GM21515 (cell line): Measurements from ENCODE around the gene GJB4.

Experiments used
- ATAC-seq: cut with Tn5 transposase; IDR thresholded peaks from one replicate; pipeline ENCODE4 v1.9.1; 2021; ENCODE audit not compliant: unreplicated experiment

GJB4 gene

DNA sequence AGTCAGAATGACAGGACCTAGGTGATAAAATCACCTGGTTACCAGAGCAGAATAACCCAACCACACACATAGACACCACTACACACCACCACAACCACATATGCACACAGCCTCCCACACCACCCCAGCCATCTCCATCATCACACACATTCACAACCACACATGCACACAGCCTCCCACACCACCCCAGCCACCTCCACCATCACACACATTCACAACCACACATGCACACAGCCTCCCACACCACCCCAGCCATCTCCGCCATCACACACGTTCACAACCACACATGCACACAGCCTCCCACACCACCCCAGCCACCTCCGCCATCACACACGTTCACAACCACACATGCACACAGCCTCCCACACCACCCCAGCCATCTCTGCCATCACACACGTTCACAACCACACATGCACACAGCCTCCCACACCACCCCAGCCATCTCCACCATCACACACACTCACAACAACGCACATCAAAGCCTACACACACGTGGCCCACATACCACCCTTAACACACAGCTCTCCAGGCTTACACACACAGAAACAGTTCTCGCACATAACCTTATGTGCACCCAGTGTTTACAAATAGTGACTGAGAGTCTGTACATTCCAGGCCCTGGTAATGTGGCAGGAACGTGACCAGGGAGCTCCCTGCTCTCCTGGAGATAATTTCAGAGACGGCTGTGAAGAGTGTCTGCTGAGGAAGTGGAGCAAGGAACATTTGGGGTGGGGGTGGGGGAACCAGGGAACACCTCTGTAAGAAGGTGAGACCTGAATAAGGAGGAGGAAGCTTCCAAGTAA is 18.2 kb downstream of the GJB4 start:
- no peak for ATAC-seq

- no peak for ATAC-seq
Measured at GRCh38 chr1:34778381-34778780, 18.8 kb downstream of the GJB4 start.

GRCh38 chr1:34779005-34779404 is 19.5 kb downstream of the GJB4 start:
- ATAC-seq, result no peak

DNA sequence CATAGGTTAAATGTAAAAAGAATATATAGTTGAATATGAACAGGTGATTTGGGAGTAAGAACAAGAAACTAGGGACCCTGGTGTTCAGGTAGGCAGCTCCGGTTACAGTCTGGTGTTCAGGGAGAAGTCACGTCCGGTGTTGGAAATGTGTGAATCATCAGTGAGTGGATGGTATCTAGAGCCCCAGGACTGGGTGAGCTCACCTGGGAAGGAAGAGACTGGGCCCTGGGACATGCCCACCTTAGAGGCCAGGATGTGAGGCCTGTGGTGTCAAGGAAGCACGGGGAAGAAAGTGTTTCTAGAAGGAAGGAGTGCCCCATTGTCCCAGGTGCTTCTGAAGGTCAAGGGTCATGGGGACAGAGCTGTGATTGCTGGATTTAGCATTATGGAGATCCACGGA is 20.0 kb downstream of the GJB4 start:
- ATAC-seq, result no peak

GRCh38 chr1:34779962-34780361 is 20.4 kb downstream of the GJB4 start:
- no peak for ATAC-seq

- no peak for ATAC-seq
Measured at GRCh38 chr1:34780528-34780927, 21.0 kb downstream of the GJB4 start.

DNA sequence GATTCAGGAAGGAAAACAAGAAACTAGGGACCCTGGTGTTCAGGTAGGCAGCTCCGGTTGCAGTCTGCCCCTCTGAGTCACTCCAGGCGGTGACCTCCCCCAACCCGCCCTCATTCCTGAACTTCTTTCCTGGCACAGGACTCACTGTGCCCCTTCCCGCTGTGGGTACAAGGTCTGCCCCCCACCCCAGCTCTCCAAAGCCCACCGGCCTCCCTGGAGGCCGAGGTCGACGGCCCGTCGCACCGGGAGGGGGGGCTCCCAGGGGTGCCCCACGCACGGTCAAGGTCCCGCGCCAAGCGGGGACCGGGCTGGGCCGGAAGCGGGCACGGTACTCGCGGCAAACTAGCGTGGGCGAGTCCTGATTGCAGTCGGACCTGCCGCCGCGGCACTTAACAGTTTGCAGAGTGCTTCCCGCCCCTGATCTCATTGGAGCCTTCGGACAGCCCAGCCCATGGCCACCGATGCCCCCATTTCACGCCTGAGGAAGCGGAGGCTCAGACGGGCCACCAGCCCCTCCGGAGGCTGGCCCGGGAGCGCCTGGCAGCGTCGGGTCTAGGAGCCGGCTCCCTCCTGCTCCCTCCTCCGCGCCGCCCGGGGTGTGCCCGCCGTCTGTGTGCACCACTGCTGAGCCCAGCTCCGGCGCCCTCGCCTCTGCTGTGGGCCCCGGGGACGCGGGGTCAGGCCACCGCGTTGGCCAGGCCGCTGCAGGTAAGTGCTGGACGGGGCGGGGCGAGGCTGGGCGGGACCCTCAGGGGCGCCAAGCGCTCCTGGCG is 21.7 kb downstream of the GJB4 start, which contains the start of gene GJB3:
Gene GJB3, plus strand, starts transcription at position 144 of the 773 bp plus-strand sequence. CDS start 3,549 bp downstream, outside the sequence.
- no peak for ATAC-seq

- no peak for ATAC-seq
Measured at GRCh38 chr1:34781844-34782391, 22.4 kb downstream of the GJB4 start.

GRCh38 chr1:34784751-34785221 is 25.2 kb downstream of the GJB4 start:
- ATAC-seq, result no peak

- no peak for ATAC-seq
Measured at GRCh38 chr1:34785231-34785874, 25.8 kb downstream of the GJB4 start.

DNA sequence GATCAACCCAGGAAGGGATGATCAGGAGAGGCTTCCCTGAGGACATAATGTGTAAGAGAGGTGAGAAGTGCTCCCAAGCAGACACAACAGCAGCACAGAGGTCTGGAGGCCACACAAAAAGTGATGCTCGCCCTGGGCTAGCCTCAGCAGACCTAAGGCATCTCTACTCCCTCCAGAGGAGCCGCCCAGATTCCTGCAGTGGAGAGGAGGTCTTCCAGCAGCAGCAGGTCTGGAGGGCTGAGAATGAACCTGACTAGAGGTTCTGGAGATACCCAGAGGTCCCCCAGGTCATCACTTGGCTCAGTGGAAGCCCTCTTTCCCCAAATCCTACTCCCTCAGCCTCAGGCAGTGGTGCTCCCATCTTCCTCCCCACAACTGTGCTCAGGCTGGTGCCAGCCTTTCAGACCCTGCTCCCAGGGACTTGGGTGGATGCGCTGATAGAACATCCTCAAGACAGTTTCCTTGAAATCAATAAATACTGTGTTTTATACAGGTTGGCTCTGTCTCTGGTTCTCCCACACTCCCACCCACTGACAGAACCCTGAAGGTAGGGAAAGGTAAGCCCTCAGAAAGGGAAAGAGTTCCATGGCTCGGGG is 26.4 kb downstream of the GJB4 start:
- no peak for ATAC-seq

DNA sequence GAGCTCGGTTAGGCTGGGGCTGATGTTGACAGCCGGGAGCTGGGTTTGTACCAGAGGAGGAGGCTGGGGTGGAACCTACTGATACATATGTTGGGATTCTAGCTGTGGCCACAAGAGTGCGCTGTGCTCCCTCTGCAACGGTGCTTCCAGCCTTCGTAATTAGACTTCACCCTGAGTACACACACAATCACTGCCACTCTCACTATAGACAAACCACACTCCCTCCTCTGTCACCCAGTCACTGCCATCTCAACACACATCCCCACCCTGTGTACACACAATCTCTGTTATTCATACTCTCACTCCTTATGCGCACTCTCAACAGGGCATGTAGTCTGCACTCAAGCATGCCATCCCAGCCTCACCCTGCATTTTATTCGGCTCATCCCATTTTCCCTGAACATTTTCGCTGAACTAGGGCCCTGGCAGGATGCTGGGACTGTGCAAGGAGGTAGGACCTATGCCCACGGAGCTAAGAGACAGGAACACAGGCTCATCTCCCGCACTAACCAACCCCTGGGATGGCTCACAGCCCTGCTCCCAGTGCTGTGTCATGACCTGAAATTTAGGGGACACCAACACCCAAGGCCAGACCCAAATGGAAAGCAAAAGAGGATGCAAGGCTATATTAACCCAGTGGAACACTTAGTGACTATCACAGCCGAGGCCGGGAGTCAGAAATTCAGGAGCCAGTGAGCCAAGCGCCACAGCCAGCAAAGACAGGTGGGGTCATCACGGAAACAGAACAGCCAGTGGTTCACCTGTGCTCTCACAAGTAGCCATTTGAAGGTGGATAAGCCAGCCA is 27.2 kb downstream of the GJB4 start:
- no peak for ATAC-seq

- ATAC-seq, result no peak
Measured at GRCh38 chr1:34787461-34788420, 28.2 kb downstream of the GJB4 start.

DNA sequence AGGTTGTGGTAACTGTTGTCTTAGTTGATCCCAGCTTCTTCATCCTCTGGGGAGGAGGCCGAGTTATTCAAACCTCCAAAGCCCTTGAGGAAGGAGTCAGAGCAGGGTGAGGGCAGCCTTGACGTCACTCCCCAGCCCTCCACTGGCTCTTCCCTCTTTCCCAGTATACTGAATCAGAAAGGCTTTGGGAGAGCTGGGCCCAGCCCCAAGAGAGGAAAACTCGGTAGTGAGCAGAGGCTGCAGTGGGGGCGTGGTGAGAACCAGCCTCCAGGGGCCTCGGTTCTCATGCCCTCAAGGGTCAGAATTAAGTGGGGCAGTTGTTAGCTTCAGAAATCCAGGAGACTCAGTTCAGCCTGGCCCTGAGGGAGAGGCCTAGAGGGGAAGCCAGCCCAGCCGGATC is 31.4 kb downstream of the GJB4 start:
- ATAC-seq, result no peak

DNA sequence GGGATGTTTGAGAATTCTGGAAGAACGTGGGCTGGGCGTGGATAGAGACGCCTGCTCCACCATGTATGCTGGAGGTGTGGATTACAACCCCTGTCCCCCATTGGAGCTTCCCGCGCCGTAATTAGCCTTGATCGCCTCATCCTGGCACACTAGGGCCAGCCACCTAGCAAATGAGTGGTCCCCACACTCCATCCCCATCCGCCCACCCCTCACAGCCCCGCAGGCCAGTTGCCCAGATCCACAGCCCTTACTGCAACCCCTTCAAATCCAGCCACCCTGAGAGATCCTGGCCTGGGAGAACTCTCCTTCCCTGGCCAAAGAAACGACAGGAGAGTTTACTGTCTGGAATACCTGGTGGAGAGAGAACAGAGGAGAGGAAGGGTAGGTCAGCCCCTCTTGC is 32.9 kb downstream of the GJB4 start:
- ATAC-seq, result no peak

- ATAC-seq, result no peak
Measured at GRCh38 chr1:34792868-34793727, 33.6 kb downstream of the GJB4 start, which contains the start of gene GJA4. GJA4 (plus strand) TSS chr1:34792999; CDS start chr1:34794214, 1,215 bp downstream.

DNA sequence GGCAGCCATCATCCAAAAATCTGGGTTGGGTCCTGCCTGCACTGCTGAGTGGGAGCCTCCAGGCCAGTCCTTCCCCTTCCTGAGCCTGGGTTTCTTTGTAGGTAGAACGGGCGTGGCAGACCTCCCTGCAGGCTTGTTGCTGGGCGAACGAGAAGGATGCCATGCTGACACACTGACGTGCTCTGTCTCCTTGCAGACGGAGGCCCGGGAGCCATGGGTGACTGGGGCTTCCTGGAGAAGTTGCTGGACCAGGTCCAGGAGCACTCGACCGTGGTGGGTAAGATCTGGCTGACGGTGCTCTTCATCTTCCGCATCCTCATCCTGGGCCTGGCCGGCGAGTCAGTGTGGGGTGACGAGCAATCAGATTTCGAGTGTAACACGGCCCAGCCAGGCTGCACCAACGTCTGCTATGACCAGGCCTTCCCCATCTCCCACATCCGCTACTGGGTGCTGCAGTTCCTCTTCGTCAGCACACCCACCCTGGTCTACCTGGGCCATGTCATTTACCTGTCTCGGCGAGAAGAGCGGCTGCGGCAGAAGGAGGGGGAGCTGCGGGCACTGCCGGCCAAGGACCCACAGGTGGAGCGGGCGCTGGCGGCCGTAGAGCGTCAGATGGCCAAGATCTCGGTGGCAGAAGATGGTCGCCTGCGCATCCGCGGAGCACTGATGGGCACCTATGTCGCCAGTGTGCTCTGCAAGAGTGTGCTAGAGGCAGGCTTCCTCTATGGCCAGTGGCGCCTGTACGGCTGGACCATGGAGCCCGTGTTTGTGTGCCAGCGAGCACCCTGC is 34.7 kb downstream of the GJB4 start:
- ATAC-seq, result no peak
